ENCODE results near the gene MAP3K21. TPM values are rescaled to one million over a fixed set of nuclear protein-coding genes. Genes with fewer than 3 reads are reported as not detected.

MAP3K21 gene
- polyA plus RNA-seq, 3 donors: 0.38 to 2.7 (median 0.59) TPM

DNA sequence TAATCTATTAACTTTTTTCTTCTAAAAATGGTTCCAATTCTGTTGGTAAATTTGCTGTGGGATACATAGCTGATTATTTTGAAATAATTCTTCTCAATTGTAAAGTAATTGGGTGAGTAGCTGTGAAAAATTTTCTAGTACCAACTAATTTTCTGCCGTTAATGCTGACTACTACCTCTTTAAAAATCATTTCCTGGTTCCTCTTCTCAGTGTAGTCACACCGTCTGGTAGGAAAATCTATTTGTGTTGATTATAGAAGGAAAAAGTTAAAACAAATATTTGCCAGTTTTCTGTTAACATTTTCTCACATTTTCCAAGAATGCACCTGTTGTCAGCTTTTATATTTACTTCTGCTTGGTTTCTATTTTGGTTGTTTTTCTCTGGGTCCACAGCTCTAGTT is 82.0 kb downstream of the MAP3K21 start:
- no peak overlapping the region for H3K27ac ChIP-seq (ENCODE audit: low read depth in 1 of 2, low read length in 2 of 2)
- intact Hi-C loops (cut with micrococcal nuclease): no loop called here

DNA sequence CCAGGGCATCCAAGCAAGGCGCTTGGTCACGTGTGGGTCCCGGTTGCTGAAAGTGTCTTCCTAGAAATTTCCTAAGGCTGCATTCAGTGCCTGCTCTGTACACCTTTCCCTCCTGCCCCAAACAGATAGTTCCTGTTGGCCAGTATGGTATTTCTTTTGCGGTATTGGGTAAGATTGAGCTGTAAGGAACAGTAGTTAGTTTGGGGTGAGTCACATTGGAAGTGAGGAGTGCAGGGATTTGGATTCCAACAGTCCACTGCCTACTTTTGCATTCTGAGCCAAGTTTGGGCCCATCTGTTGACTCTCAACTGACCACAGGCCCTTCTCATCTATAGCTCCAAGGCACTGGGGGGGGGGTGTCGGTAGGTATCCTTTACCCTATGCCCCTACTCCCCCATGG is 83.4 kb downstream of the MAP3K21 start:
- Histone ChIP-seq H3K27me3 (ENCODE audit: control insufficient read depth in 2 of 2, insufficient read depth in 2 of 2, low read length in 2 of 2) (no peaks in the 10 kb centered on the region), H3K4me3 (replicated peaks in 1 of 3; ENCODE audit: low read depth in 2 of 3, low read length in 3 of 3) (no peak overlapping the region), H3K9ac (ENCODE audit: insufficient read depth, low read length, poor library complexity, severe bottlenecking) (no peak overlapping the region), H3K4me2 (replicated peaks; ENCODE audit: extremely low read depth, low read length, poor library complexity, severe bottlenecking) (no peak overlapping the region), H3K27ac (ENCODE audit: low read depth in 1 of 2, low read length in 2 of 2) (no peak overlapping the region), H3K4me1 (ENCODE audit: control insufficient read depth in 1 of 2, insufficient read depth in 2 of 2, low read length in 2 of 2) (no peaks in the 10 kb centered on the region), H2AFZ (ENCODE audit: insufficient read depth, low read depth, low read length, poor library complexity, severe bottlenecking) (no peak overlapping the region), H3K9me3 (replicated peaks in 1 of 2; ENCODE audit: control insufficient read depth in 1 of 2, insufficient read depth in 1 of 2, low read length in 2 of 2) (no peaks in the 10 kb centered on the region), H3K79me2 (ENCODE audit: insufficient read depth, low read length) (no peaks in the 10 kb centered on the region), H4K20me1 (ENCODE audit: insufficient read depth, low read length) (no peaks in the 10 kb centered on the region), H3K36me3 (replicated peaks in 1 of 2; ENCODE audit: control insufficient read depth in 1 of 2, insufficient read depth in 2 of 2, low read length in 2 of 2) (no peaks in the 10 kb centered on the region)
- Mint-ChIP-seq H3K36me3 (no peaks in the 10 kb centered on the region), H3K4me1 (no peaks in the 10 kb centered on the region), H3K9me3 (peaks cover 0 to 17% (median 3%) of the 10 kb centered on the region in 7 donors), H3K27ac (no peak overlapping the region), H3K27me3 (ENCODE audit: low read depth in 3 of 3) (peaks cover 2 to 7% (median 3%) of the 10 kb centered on the region in 3 donors), H3K4me3 (no peak overlapping the region)
- 0% methylated on average over 1 of the region's 5 CpGs for WGBS (ENCODE audit: insufficient coverage)
- intact Hi-C loops (cut with micrococcal nuclease): no loop called here
- TF ChIP-seq, protein P1, sequence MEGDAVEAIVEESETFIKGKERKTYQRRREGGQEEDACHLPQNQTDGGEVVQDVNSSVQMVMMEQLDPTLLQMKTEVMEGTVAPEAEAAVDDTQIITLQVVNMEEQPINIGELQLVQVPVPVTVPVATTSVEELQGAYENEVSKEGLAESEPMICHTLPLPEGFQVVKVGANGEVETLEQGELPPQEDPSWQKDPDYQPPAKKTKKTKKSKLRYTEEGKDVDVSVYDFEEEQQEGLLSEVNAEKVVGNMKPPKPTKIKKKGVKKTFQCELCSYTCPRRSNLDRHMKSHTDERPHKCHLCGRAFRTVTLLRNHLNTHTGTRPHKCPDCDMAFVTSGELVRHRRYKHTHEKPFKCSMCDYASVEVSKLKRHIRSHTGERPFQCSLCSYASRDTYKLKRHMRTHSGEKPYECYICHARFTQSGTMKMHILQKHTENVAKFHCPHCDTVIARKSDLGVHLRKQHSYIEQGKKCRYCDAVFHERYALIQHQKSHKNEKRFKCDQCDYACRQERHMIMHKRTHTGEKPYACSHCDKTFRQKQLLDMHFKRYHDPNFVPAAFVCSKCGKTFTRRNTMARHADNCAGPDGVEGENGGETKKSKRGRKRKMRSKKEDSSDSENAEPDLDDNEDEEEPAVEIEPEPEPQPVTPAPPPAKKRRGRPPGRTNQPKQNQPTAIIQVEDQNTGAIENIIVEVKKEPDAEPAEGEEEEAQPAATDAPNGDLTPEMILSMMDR (IDR thresholded peaks at IDR 0.05): no peak
- DNase-seq: no peak

More for the DNA sequence above, 82.0 kb downstream of the MAP3K21 start:
- H3K36me3 ChIP-seq (replicated peaks in 1 of 2; ENCODE audit: control insufficient read depth in 1 of 2, insufficient read depth in 2 of 2, low read length in 2 of 2): no peaks in the 10 kb centered on the region
- H3K4me2 ChIP-seq (replicated peaks; ENCODE audit: extremely low read depth, low read length, poor library complexity, severe bottlenecking): no peak overlapping the region
- H3K79me2 ChIP-seq (ENCODE audit: insufficient read depth, low read length): no peaks in the 10 kb centered on the region
- TF ChIP-seq, protein P1 (IDR thresholded peaks at IDR 0.05): no peak
- Mint-ChIP-seq H3K36me3 (no peaks in the 10 kb centered on the region), H3K9me3 (peaks cover 0 to 13% (median 3%) of the 10 kb centered on the region in 7 donors), H3K4me1 (no peaks in the 10 kb centered on the region), H3K27ac (no peak overlapping the region), H3K4me3 (no peak overlapping the region), H3K27me3 (ENCODE audit: low read depth in 3 of 3) (peaks cover 2 to 4% (median 3%) of the 10 kb centered on the region in 3 donors)
- WGBS (ENCODE audit: insufficient coverage): no CpG with 5 or more reads among the region's 2 CpGs
- H2AFZ ChIP-seq (ENCODE audit: insufficient read depth, low read depth, low read length, poor library complexity, severe bottlenecking): no peak overlapping the region
- no peak for DNase-seq
- H3K4me3 ChIP-seq (replicated peaks in 1 of 3; ENCODE audit: low read depth in 2 of 3, low read length in 3 of 3): no peak overlapping the region
- no peaks in the 10 kb centered on the region for H3K4me1 ChIP-seq (ENCODE audit: control insufficient read depth in 1 of 2, insufficient read depth in 2 of 2, low read length in 2 of 2)
- no peak overlapping the region for H3K9ac ChIP-seq (ENCODE audit: insufficient read depth, low read length, poor library complexity, severe bottlenecking)
- no peaks in the 10 kb centered on the region for H4K20me1 ChIP-seq (ENCODE audit: insufficient read depth, low read length)
- no peaks in the 10 kb centered on the region for H3K27me3 ChIP-seq (ENCODE audit: control insufficient read depth in 2 of 2, insufficient read depth in 2 of 2, low read length in 2 of 2)
- H3K9me3 ChIP-seq (replicated peaks in 1 of 2; ENCODE audit: control insufficient read depth in 1 of 2, insufficient read depth in 1 of 2, low read length in 2 of 2): no peaks in the 10 kb centered on the region

All from CD14-positive monocyte (primary cell).